ENCODE data around the gene GPR157.
"Not testable (repeated sequence)": the region's sequence is repeated elsewhere in the genome, so short reads cannot be mapped to it uniquely, and the experiment has no call there.

GPR157 gene

DNA sequence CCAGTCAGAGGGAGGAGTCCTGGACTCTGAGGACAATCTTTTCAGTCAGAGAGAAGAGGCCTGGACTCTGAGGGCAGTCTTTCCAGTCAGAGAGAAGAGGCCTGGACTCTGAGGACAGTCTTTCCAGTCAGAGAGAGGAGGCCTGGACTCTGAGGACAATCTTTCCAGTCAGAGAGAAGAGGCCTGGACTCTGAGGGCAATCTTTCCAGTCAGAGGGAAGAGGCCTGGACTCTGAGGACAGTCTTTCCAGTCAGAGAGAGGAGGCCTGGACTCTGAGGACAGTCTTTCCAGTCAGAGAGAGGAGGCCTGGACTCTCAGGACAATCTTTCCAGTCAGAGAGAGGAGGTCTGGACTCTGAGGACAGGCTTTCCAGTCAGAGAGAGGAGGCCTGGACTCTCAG is 26.5 kb upstream of the GPR157 start:
- H3K9ac ChIP-seq (ENCODE audit: low read depth, low read length); H3K4me1 ChIP-seq (ENCODE audit: insufficient read depth, low read length); H3K36me3 ChIP-seq (ENCODE audit: insufficient read depth, low read length); H3K9me3 ChIP-seq (ENCODE audit: control insufficient read depth, insufficient read depth, low read length): not testable (repeated sequence)

DNA sequence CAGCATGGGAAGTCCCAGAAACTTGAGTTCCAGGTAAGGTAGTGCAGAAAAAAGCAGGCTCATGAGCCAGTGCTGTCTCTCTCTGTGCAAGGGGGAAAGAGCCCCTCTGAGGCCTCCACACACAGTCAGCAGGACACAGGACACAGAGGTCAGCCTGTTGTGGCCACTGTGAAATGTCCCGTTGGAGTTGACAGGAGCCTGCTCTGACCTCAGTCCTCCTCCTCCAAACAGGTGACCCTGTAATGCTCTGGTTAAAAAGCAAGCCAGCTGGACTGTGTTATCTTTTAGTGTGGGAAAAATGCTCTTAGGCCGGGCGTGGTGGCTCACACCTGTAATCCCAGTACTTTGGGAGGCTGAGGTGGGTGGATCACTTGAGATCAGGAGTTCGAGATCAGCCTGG is 24.2 kb upstream of the GPR157 start:
- Histone ChIP-seq H3K9me3 (ENCODE audit: control insufficient read depth, insufficient read depth, low read length) (no peaks in the 10 kb centered on the region), H3K36me3 (ENCODE audit: insufficient read depth, low read length) (peaks cover 8% of the 10 kb centered on the region), H3K9ac (ENCODE audit: low read depth, low read length) (no peak overlapping the region), H3K4me1 (ENCODE audit: insufficient read depth, low read length) (no peaks in the 10 kb centered on the region)

DNA sequence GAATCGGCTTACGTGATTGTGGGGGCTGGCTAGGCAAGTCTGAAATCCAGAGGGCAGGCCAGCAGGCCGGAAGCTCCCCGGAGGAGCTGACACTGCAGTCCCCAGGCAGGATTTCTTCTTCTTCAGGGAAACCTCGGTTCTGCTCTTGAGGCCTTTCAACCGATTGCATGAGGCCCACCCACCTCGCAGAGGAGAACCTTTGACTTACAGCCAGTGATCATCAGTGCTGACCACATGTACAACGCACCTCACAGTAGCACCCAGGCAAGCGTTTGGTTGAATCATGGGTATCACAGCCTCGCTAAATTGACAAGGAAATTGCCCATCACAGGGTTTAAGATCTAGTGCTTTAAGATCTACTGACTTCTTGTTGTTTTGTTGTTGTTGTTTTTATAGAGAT is 23.6 kb upstream of the GPR157 start:
- H3K9me3 ChIP-seq (ENCODE audit: control insufficient read depth, insufficient read depth, low read length): no peaks in the 10 kb centered on the region
- peaks cover 8% of the 10 kb centered on the region for H3K36me3 ChIP-seq (ENCODE audit: insufficient read depth, low read length)
- no peaks in the 10 kb centered on the region for H3K4me1 ChIP-seq (ENCODE audit: insufficient read depth, low read length)
- H3K9ac ChIP-seq (ENCODE audit: low read depth, low read length): no peak overlapping the region

DNA sequence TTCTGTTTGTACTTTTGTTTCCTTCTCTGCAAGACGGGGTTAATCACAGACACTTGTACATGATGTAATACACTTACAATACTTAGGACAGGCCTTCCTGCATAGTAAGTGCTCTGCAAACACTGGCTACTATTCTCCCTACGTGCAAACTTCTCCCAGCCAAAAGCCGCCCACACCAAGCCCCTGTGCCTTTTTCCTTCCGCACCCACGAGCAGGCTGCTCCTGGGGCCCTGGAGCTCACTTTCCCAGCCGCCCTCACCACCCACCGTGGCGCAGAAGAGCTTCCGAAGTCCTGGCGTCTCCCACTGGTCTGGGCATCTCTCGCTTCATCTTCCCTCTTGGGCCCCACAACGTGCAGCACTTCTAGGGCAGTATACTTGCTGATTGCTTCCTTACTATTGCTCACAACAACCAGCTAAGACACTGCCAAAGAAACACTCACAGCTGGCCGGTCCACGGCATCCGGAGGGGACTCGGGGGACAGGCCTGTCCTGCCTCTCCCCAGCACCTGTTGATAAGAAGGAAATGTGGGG is 22.5 kb upstream of the GPR157 start:
- Histone ChIP-seq H3K4me1 (ENCODE audit: insufficient read depth, low read length) (peaks cover under 1% of the 10 kb centered on the region; the same call in 1 of the 2 replicates), H3K9ac (ENCODE audit: low read depth, low read length) (no peak overlapping the region), H3K36me3 (ENCODE audit: insufficient read depth, low read length) (peaks cover 8% of the 10 kb centered on the region), H3K9me3 (ENCODE audit: control insufficient read depth, insufficient read depth, low read length) (no peaks in the 10 kb centered on the region)

DNA sequence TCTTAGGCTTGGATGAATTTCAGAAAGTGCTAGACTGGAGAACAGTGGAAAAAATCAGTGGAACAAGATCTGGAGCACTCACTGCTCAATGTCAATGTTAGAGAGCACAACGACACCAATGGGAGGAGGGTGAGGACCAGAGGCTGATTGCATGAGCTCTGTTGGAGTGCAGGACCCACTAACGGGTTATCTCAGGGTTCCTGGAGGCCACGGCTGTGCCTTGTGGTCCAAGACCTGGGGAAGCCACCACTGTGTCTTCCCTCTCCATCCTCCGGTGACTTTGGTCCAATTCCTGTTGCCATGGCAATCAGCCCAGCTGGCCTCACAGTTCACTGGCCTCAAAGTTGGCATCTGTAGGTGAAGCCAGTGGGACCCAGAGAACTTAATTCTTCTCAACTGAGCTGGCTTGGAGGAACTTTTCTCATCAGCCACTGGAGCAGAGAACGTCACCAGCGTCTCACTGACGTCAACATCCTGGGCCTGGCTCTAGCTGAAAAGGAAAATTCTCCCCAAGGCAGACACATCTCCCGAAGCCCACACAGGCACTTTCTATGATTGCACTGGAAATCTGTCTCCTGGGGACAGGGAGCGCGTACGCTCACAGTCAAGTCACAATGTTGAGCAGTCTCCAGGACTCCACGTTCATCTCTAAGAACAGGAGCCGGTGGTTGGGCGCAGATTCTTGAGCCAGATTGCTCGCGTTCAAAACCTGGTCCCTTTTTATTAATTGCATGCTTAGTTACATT is 21.9 kb upstream of the GPR157 start:
- H3K9ac ChIP-seq (ENCODE audit: low read depth, low read length): no peak overlapping the region
- H3K36me3 ChIP-seq (ENCODE audit: insufficient read depth, low read length): peaks cover 8% of the 10 kb centered on the region
- no peaks in the 10 kb centered on the region for H3K9me3 ChIP-seq (ENCODE audit: control insufficient read depth, insufficient read depth, low read length)
- peaks cover 2% of the 10 kb centered on the region; the same call in 1 of the 2 replicates for H3K4me1 ChIP-seq (ENCODE audit: insufficient read depth, low read length)

DNA sequence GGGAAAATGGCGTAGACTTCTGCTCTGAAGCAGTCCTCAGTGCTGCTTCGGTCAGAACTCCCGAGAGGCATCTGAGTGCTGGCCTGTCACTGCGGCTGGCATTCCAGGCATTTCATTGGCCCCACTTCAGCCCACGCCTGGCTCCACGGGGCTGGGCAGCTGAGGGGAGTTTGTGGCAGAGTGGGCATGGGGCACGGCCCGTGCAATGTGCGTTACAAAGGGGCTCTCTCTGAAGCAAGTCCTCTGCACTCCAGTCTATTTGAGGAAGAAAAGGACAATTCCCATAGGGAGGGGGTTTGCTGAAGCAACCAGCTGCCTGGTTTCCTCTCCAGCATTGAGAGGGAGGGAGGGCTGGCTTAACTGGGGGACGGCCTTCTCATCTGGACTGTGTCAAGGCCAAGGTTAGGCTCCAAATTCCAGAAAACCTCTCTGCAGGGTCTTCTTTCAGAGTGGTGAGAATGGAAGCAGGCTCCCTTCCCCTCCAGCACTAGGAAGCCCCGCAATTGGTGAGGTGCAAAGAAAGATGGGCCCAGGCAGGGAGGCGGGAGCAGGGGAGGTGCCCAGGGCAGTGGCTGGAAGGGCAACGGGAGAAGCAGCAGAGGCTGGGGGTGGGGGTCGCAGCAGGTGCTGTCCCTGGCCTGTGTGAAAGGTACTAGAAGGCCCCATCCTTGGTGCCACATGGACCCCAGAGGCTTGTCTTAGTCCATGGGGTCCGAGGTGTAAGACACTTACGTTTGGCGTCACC is 21.1 kb upstream of the GPR157 start:
- no peak overlapping the region for H3K9ac ChIP-seq (ENCODE audit: low read depth, low read length)

DNA sequence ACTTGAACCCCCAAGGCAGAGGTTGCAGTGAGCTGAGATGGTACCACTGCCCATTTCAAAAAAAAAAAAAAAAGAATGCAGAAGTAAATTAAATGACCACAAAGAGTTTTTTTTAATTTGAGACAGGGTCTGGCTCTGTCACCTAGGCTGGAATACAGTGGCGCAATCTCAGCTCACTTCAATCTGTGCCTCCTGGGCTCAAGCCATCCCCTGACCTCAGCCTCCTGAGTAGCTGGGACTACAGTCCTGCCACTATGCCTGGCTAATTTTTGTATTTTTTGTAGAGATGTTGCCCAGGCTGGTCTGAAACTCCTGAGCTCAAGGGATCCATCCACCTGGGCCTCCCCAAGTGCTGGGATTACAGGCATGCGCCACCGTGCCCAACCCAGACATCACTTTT is 20.2 kb upstream of the GPR157 start:
- Histone ChIP-seq H3K9ac (ENCODE audit: low read depth, low read length) (no peak overlapping the region), H3K4me1 (ENCODE audit: insufficient read depth, low read length) (peaks cover 2% of the 10 kb centered on the region; the same call in 1 of the 2 replicates), H3K36me3 (ENCODE audit: insufficient read depth, low read length) (peaks cover 8% of the 10 kb centered on the region), H3K9me3 (ENCODE audit: control insufficient read depth, insufficient read depth, low read length) (no peaks in the 10 kb centered on the region)

More for the DNA sequence above, 21.1 kb upstream of the GPR157 start:
- peaks cover 2% of the 10 kb centered on the region; the same call in 1 of the 2 replicates for H3K4me1 ChIP-seq (ENCODE audit: insufficient read depth, low read length)
- peaks cover 8% of the 10 kb centered on the region for H3K36me3 ChIP-seq (ENCODE audit: insufficient read depth, low read length)
- H3K9me3 ChIP-seq (ENCODE audit: control insufficient read depth, insufficient read depth, low read length): no peaks in the 10 kb centered on the region

DNA sequence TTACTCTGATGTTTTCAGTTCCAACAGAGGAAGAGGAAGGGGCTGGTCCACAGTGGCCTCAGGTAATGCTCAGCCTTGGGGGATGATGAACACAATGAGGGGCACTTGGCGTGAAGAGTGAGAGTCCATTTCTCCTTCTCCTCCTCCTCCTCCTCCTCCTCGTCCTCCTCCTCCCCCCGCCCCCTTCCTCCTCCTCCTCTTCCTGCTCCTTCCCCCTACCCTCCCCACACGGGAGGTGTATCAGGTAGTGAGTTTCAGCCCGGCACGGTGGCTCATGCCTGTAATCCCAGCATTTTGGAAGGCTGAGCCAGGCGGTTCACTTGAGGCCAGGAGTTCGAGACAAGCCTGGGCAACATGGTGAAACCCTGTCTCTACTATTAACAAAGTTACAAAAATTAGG is 17.3 kb upstream of the GPR157 start:
- Histone ChIP-seq H3K36me3 (ENCODE audit: insufficient read depth, low read length) (no peaks in the 10 kb centered on the region), H3K9ac (ENCODE audit: low read depth, low read length) (no peak overlapping the region), H3K9me3 (ENCODE audit: control insufficient read depth, insufficient read depth, low read length) (no peaks in the 10 kb centered on the region), H3K4me1 (ENCODE audit: insufficient read depth, low read length) (peaks cover 2% of the 10 kb centered on the region; the same call in 1 of the 2 replicates)

DNA sequence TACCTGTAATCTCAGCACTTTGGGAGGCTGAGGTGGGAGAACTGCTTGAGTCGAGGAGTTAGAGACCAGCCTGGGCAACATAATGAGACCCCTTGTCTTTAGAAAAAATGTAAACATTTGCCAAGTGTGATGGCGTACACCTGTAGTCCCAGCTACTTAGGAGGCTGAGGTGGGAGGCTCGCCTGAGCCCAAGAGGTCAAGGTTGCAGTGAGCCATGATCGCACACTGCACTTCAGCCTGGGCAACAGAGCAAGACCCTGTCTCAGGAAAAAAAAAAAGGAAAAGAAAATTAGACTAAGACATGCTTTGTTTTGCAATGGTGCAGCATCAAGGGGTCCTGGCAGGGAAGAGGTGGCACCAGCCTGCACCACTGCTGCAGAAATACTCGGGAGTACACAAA is 16.8 kb upstream of the GPR157 start:
- H3K4me1 ChIP-seq (ENCODE audit: insufficient read depth, low read length): peaks cover 2% of the 10 kb centered on the region; the same call in 1 of the 2 replicates
- no peaks in the 10 kb centered on the region for H3K9me3 ChIP-seq (ENCODE audit: control insufficient read depth, insufficient read depth, low read length)
- no peaks in the 10 kb centered on the region for H3K36me3 ChIP-seq (ENCODE audit: insufficient read depth, low read length)
- H3K9ac ChIP-seq (ENCODE audit: low read depth, low read length): no peak overlapping the region

DNA sequence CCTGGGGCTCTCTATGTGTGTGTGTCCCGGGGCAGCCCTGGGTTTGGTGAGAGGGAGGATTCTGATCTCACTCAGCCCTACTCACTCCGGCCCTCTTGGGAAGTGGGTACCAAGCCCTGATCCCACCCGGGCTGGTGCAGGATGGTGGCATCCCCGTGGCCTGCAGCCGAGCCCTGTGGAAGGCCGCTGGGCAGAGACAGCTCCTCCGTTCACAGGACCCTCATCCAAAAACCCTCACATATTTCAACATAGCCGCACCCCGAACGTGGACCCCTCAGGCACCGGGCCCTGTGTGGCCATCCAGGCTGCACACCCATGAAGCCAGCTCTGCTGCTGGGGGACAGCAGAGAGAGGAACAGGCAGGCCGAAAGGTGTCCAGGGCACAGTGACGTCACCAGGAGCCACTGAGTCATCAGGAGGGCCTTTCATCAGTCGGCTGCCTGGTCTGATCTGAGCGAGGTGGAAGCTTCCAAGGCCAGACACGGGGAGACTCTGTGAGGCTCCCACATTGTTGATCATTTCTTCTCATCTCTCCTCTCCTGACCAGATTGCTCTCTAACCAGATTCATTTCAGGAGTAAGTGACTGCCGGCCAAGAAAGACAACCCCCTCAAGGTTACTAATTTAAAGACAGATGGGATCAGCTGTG is 16.2 kb upstream of the GPR157 start:
- H3K9ac ChIP-seq (ENCODE audit: low read depth, low read length): no peak overlapping the region
- no peaks in the 10 kb centered on the region for H3K9me3 ChIP-seq (ENCODE audit: control insufficient read depth, insufficient read depth, low read length)
- peaks cover 2% of the 10 kb centered on the region; the same call in 1 of the 2 replicates for H3K4me1 ChIP-seq (ENCODE audit: insufficient read depth, low read length)

DNA sequence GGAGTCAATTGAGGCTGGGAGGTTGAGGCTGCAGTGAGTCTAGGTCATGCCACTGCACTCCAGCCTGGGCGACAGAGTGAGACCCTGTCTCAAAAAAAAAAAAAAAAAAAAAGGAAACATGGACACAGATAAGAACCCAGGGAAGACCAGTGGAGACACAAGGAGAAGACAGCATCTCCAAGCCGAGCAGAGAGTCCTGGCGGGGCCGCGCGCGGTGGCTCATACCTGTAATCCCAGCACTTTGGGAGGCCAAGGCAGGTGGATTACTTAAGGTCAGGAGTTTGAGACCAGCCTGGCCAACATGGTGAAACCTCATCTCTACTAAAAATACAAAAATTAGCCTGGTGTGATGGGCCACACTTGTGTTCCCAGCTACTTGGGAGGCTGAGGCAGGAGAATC is 15.6 kb upstream of the GPR157 start:
- H3K4me1 ChIP-seq (ENCODE audit: insufficient read depth, low read length); H3K9me3 ChIP-seq (ENCODE audit: control insufficient read depth, insufficient read depth, low read length); H3K9ac ChIP-seq (ENCODE audit: low read depth, low read length); H3K36me3 ChIP-seq (ENCODE audit: insufficient read depth, low read length): not testable (repeated sequence)

More for the DNA sequence above, 16.2 kb upstream of the GPR157 start:
- H3K36me3 ChIP-seq (ENCODE audit: insufficient read depth, low read length): no peaks in the 10 kb centered on the region

DNA sequence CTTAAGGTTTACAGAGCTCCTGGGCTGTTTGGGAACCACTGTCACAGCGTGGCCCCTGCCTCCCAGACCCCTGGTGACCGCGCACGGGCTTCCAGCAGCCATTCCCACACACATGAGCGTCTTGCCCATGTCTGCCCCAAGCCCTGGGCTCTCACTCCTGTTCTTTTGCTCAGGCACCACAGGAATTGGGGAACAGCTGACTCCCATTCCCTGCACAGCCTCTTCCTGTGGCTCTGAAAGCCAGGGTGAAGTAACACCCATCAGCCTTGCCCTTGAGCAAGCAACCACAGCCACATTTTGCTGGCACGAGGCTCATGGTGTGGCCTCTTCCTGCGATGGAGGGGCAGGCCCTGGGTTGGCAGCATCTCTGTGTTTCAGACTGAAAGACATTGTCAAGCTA is 14.3 kb upstream of the GPR157 start:
- Histone ChIP-seq H3K9ac (ENCODE audit: low read depth, low read length) (no peak overlapping the region), H3K9me3 (ENCODE audit: control insufficient read depth, insufficient read depth, low read length) (no peaks in the 10 kb centered on the region)

DNA sequence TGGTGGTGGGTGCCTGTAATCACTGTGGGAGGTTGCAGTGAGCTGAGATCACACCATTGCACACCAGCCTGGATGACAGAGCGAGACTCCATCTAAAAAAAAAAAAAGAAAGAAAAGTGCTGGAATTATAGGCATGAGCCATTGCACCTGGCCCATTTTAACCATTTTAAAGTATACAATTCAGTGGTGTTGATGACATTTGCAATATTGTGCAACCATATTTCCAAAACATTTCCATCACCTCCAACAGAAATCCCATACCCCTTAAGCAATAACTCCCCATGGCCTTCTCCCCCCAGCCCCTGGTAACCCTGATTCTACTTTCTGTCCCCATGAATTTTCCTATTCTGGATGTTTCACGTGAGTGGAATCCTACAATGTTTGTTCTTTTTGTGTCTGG is 11.0 kb upstream of the GPR157 start:
- Histone ChIP-seq H3K36me3 (ENCODE audit: insufficient read depth, low read length) (no peaks in the 10 kb centered on the region), H3K9me3 (ENCODE audit: control insufficient read depth, insufficient read depth, low read length) (no peaks in the 10 kb centered on the region), H3K4me1 (ENCODE audit: insufficient read depth, low read length) (no peaks in the 10 kb centered on the region), H3K9ac (ENCODE audit: low read depth, low read length) (no peak overlapping the region)

More for the DNA sequence above, 14.3 kb upstream of the GPR157 start:
- Histone ChIP-seq H3K4me1 (ENCODE audit: insufficient read depth, low read length) (peaks cover 2% of the 10 kb centered on the region; the same call in 1 of the 2 replicates), H3K36me3 (ENCODE audit: insufficient read depth, low read length) (no peaks in the 10 kb centered on the region)

DNA sequence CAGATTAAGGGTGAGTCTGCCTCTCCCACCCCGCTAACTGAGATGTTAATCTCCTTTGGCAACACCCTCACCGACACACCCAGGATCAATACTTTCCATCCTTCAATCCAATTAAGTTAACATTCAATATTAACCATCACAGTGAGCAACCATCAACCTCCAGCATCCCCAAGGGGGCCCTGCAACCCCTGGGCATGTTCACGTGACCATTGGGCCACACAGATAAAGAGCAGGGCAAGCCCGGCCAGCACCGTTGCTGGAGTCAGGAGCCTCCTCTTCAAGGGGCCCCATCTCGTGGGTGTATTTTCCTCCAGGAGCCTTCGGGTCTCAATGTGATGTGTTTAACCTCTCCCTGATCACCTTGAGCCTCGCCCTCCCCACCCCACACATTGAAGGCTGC is 8.0 kb upstream of the GPR157 start:
- Histone ChIP-seq H3K9ac (ENCODE audit: low read depth, low read length) (no peak overlapping the region), H3K9me3 (ENCODE audit: control insufficient read depth, insufficient read depth, low read length) (no peaks in the 10 kb centered on the region), H3K4me1 (ENCODE audit: insufficient read depth, low read length) (no peaks in the 10 kb centered on the region), H3K36me3 (ENCODE audit: insufficient read depth, low read length) (no peaks in the 10 kb centered on the region)

All from ES-I3 (cell line).